Measurements from ENCODE around the gene UVRAG.

GRCh38 chr11:76190376-76190775 is 375.4 kb downstream of the UVRAG start:
- no peak for TF ChIP-seq EZH2 (IDR thresholded peaks at IDR 0.05)
- no peak for TF ChIP-seq POLR2AphosphoS5 (IDR thresholded peaks at IDR 0.05; ENCODE audit: borderline replicate concordance, low read depth, low read length)
- no peak for TF ChIP-seq FOXP2 (optimal IDR thresholded peaks at IDR 0.05; ENCODE audit: control extremely low read depth, extremely low read length, insufficient read depth)
